Hematopoietic multipotent progenitor cell treated with erythropoietin and hydrocortisone succinate and interleukin-3 and kit ligand, for 4 days (in vitro differentiated cells): ENCODE data around the gene NRDE2.
"Not testable (repeated sequence)": the region's sequence is repeated elsewhere in the genome, so short reads cannot be mapped to it uniquely, and the experiment has no call there.

Experiments used
- DNase-seq: peaks from one replicate; pipeline ENCODE4 v3.0.0-alpha.2; 2015

Gene NRDE2

DNA sequence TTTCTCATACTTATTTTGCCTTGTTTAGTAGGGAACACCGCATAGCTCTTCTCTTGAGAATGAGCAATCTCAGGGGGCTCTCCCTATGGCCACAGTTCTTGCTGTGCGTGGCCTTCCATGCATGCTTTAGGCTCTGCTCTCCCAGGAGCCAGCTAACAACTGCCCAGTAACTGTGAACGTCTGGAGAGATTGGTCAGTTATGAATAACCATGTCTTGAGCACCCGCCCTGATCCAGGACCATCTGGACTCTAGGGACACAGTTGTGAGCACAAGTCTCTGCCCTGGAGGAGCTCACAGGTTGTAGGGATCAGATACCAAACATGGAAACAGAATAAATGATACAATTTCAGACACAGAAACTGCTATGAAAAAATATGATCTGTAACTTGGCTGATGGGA, 63.3 kb downstream of the NRDE2 start:
- no peak for DNase-seq

DNA sequence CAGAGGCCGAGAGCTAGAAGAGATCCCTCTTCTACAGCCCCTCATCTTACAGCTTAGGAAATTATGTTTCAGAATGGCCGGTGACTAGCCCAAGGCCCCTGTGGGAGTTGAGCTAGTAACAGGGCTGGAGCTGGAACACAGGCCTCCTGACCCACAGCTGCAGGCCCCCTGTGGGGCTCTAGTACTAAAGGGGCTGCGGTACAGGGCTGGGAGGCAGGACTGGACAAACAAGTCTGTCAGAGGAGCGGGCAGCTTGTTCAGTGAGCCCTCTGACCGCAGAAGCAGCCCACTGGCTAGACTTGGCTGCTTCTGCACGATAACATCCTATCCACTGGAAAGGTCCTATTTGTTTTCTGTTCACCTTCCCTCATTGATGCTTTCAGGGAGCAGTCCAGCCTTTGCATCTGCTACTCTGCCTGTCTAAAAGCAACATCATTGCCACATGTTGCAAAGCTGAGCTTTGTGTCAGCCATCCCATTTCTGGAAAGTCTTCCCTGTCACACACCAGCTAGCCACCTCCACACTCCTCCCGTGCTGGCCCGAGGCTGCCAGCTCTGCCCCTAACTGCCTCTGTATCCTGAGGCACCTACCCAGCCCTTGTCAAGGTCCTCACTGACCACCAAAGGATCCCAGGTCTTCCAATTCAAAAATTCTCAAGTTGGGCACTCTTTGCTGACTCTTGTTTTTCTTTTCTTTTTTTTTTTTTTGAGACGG, 65.1 kb downstream of the NRDE2 start:
- no peak for DNase-seq

DNA sequence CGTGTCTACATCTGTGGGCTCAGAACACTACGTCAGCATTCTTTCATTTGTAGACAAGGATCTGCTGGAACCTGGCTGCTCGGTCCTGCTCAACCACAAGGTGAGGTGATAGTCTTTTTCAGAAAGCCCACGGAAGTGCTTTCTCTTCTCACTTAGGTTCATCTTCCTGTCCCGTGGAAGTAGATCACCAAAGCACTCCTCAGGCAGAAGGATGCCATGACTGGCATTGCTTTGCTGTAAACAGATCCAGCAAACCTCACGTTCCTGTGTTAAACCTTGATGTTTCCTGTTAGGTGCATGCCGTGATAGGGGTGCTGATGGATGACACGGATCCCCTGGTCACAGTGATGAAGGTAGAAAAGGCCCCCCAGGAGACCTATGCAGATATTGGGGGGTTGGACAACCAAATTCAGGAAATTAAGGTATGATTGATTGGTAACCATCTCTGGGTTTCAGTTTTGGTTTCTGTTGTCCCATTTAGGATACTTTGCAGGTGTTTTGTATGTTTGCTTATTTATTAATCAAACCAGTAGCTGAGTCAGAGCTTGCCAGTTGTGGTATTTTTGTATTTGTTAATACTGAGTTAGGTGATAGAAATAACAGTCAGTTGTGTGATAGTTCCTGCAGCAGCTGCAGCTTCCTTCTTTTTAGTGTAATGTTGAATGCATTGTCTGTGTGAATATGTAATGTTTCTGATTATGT, 67.8 kb downstream of the NRDE2 start:
- no peak for DNase-seq

DNA sequence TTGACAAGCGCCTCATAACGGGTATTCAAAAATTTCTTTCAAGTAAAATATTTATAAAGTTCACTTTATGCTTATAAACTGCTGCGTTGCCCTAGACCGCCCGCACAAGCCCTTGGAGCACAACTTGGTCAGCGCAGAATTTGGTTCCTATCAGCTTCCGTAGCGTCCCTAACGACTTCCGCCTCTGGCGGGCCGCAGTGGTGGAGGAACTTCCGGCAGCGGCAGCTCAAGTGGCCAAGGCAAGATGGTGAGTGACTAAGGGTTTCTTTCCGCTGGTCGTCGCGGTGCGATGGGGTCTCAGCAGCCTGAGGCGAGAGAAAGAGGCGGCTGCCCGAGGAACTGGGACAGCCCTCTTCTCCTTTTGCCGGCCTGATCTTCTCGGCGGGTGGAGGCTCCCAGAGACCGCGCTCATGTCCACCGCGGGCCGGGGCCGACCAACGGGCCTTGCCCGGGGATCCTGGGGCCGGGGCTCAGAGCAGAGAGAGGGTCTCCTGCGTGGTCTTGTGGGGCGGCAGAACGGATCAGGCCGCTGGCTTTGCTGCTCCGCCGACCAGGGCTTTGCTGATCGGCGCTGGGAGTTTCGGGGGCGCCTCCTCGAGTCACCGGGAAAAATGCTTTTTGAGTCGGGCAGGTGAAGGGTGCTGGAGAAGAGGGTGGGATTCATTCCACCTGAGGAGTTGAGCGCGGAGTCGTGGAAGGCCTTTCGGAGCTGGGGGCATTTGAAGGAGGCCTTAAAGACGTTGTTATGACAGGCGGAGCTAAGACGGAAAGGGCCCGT, 75.2 kb downstream of the NRDE2 start, which contains the start of gene PSMC1:
Gene PSMC1 (plus strand): TSS at position 200 of the 778 bp plus-strand sequence. CDS start 45 bp downstream, at position 245.
- DNase-seq = peak; percentile 97

DNA sequence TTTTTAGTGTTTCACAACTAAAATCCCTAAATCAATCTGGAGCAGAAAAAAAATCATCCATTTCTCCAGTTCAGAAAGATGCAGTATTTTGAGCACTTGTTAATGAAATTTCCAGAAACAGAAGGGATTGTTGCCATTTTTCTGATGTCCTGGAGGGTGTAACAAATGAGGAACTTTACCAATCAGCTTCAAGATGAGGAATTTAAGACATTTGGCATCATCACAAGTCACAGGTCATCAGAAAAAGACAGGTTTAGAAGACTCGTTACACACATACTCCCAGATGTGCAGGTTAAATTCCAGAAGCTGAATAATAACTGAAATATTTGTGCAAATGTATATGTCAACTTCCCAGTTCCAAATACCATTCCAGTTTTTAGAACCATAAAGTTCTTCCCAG, 75.9 kb downstream of the NRDE2 start:
- DNase-seq = peak; percentile 37

DNA sequence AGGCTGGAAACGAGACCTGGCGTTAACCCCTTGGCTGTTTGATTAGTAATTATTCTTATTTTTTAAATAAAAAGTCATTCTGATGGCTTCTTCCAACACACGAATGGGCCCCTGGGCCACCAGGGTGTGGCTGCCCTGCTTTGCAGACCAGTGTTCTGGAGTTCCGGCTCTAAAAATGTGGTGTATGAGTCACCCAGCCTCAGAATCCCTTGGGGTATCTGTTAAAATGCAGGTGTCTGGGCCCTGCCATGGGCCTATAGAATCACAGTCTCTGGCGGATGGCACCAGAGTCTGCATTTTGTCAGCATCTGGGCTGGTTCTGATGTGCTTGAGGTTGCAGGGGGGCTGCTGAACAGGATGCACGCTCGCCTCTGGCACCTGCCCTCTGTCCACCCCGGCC, 77.9 kb downstream of the NRDE2 start:
- DNase-seq = no peak

DNA sequence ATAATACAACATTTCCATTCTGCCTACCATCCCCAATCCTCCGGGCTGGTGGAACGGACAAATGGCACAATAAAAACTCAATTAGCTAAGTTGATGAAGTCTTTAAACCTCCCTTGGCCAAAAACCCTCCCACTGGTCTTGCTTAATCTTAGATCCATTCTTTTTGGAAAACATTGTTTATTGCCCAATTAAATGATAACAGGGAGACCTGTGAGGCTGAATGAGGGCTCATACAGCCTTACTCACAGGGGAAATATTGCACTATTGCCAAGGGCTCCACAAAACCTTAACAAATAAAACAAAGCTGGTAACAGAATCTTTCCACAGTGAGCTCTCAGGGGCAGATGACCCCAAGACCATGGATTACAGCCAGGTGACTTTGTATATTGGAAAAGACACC, 83.1 kb downstream of the NRDE2 start:
- DNase-seq = no peak

DNA sequence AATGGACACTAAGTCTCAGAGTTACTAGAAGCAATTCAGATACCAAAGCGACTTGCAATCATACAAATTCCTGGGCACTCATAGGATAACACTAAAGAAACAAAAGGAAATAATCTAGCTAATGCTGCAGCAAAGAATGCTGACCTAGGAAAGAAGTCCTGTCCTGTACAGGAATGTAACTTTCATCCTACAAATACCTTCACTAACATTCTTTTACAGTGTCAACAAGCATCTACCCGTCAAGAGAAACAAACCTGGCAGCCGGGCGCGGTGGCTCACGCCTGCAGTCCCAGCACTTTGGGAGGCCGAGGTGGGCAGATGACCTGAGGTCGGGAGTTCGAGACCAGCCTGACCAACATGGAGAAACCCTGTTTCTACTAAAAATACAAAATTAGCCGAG, 84.3 kb downstream of the NRDE2 start:
- not testable (repeated sequence) for DNase-seq

DNA sequence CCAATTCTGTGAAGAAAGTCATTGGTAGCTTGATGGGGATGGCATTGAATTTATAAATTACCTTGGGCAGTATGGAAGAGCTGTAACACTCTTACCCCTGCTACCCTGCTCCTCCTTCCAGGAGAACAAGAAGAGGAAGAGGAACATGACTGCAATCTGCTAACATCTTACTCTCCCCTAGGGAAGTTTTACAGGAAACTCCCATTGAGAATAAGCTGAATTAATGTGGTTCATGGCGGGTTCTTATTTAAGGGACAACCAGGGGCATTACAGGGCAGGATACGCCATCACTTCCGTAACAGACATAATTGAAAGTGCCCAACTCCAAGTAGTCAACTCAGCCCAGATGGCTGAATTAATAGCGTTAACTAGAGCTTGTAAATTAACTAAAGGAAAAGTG, 84.8 kb downstream of the NRDE2 start:
- no peak for DNase-seq

DNA sequence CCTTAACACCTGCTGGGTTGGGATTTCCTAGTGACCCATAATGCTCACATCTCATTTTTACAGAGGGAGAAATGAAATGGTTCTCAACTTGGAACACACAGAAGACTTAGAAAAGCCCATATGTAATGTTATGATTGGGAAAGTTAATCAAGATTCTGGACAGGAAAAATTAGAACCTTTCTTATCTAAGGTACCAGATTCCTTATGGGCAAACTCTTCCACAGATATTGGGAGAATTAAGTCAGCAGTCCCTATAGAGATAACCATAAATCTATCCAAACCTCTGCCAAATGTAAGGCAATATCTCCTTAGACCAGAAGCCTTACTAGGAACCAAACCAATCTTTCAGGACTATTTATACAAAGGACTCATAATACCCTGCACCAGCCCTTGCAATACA, 89.3 kb downstream of the NRDE2 start:
- no peak for DNase-seq

DNA sequence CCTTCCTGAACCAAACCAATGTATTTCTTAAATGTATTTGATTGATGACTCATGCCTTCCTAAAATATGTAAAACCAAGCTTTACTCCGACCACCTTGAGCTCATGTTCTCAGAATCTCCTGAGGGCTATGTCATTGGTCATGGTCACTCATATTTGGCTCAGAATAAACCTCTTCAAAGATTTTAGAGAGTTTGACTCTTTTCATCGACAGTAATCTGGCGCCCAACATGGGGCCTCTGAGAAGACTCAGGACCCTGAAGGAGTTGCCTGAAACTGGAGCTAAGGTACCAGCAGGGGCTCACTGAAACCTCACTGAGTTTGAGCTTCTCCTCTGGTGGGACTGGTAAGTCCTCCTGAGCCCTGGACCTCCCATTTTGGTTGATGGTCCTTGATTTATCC, 92.6 kb downstream of the NRDE2 start:
- no peak for DNase-seq

DNA sequence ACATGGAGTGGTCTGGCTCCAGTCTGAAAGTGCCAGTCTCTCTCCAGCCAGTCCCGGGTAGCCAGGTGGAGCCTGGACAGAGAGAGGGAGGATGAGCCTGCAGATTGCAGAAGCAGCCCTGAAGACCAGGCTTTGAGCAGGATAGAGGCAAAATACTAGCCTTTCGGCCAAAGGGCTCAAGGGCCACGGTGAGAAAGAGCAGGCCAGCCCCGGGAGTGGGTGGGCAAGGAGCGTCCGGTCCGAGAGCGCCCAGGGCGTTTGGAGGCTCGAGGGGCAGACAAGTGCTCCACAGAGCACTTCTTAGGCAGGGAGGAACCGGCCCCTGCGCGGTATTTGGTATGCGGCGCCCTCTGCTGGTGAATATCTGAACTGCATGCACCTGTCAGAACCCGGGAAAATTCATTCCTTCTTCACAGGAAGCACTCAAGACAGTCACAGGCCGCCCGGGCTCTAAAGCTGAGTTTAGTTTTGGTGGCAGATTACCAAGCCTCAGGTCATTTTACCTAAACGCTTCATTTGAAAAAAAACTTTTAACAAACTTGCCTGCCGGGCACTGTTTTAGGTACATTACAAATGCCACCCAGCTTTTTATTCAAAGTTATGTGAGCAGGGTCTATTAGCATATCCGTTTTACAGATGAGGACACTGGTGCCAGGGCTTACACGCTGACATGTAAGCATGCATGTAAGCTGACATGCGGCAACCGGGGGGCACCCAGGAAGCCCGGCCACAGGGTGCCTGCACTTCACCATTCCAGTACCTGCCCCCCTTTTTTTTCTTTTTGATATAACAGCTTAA, 96.4 kb downstream of the NRDE2 start:
- peak; percentile 80 for DNase-seq

DNA sequence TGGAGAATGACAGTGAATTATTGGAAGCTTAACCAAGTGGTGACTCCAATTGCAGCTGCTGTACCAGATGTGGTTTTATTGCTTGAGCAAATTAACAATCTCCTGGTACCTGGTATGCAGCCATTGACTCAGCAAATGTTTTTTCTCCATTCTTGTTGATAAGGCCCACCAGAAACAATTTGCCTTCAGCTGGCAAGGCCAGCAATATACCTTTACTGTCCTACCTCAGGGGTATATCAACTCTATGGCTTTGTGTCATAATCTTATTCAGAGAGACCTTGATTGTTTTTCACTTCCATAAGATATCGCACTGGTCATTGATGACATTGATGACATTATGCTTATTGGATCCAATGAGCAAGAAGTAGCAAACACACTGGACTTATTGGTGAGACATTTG, 101.8 kb downstream of the NRDE2 start:
- not testable (repeated sequence) for DNase-seq

DNA sequence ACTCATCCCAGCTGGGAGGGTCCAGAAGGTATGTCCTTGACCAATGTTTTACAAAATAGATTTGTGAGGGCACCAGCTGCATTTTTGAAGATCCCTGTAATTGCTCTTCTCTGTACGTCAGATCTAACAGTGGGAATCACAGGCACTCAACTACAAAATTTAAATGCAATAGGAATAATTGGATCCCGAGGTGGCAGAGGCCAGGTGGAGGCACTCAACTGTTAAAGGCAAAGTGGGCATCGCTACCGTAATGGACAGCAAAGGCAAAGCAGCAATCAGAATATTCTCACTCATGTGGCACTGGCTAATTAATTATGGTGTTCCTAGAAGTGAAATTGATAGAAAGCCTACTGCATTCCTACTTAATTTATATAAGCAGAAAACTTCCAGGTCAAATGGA, 103.3 kb downstream of the NRDE2 start:
- no peak for DNase-seq
